ENCODE data around the gene PCDH15. TPM values are rescaled to one million over a fixed set of nuclear protein-coding genes. Genes with fewer than 3 reads are reported as not detected.

PCDH15 gene
- total RNA-seq, result not detected

- Histone ChIP-seq H3K9me3 (no peaks in the 10 kb centered on the region), H3K36me3 (no peaks in the 10 kb centered on the region), H3K27ac (no peak within 1 kb of the TSS), H3K4me1 (peaks cover 0 to 4% (median 0%) of the 10 kb centered on the region in 4 donors), H3K27me3 (no peaks in the 10 kb centered on the region), H3K4me3 (no peak within 1 kb of the TSS)
- TF ChIP-seq, protein P1, sequence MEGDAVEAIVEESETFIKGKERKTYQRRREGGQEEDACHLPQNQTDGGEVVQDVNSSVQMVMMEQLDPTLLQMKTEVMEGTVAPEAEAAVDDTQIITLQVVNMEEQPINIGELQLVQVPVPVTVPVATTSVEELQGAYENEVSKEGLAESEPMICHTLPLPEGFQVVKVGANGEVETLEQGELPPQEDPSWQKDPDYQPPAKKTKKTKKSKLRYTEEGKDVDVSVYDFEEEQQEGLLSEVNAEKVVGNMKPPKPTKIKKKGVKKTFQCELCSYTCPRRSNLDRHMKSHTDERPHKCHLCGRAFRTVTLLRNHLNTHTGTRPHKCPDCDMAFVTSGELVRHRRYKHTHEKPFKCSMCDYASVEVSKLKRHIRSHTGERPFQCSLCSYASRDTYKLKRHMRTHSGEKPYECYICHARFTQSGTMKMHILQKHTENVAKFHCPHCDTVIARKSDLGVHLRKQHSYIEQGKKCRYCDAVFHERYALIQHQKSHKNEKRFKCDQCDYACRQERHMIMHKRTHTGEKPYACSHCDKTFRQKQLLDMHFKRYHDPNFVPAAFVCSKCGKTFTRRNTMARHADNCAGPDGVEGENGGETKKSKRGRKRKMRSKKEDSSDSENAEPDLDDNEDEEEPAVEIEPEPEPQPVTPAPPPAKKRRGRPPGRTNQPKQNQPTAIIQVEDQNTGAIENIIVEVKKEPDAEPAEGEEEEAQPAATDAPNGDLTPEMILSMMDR (IDR thresholded peaks at IDR 0.05), result peak in 2 of 5 experiments; percentile 20 to 23
- TF ChIP-seq EP300 (IDR thresholded peaks at IDR 0.05), result no peak
- TF ChIP-seq POLR2A (IDR thresholded peaks at IDR 0.05), result no peak
- 20 to 25% methylated on average over 10 of the region's 10 CpGs for WGBS, 2 donors
- DNase-seq (ENCODE audit: low spot score in 2 of 2), result no peak
Measured at GRCh38 chr10:54800741-54801421, at the start of gene PCDH15. Gene PCDH15 (minus strand): TSS chr10:54801231. CDS start chr10:54664262, 136,969 bp downstream.

DNA sequence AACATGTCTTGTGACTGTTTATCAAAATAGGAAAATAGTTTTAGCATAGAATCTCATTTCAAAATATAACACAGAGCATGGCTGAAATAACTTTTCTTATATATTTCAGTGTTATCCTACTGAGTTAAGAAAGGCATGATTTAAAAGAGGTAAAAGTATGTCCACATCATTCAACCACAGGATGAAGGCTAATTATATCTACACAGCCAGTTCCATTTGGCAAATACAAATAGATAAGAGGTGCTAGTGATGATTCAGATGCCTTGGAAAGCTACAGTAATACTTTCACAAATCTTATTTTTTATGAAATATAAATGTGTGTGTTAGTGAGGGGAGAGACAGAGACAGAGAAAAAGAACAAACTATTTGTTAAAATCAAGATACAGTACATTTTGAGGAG is 42.9 kb upstream of the PCDH15 start:
- TF ChIP-seq, protein P1 (IDR thresholded peaks at IDR 0.05), result no peak
- TF ChIP-seq EP300 (IDR thresholded peaks at IDR 0.05), result no peak
- TF ChIP-seq POLR2A (IDR thresholded peaks at IDR 0.05), result no peak
- no peaks in the 10 kb centered on the region for H3K36me3 ChIP-seq
- H3K27me3 ChIP-seq, result no peaks in the 10 kb centered on the region
- no peak overlapping the region for H3K27ac ChIP-seq
- no peaks in the 10 kb centered on the region for H3K9me3 ChIP-seq
- no peak for DNase-seq (ENCODE audit: low spot score in 2 of 2)
- H3K4me3 ChIP-seq, result no peak overlapping the region
- no peaks in the 10 kb centered on the region for H3K4me1 ChIP-seq

GRCh38 chr10:54843085-54843646 is 42.1 kb upstream of the PCDH15 start:
- Histone ChIP-seq H3K4me1 (no peaks in the 10 kb centered on the region), H3K4me3 (no peak overlapping the region), H3K27me3 (no peaks in the 10 kb centered on the region), H3K9me3 (peaks cover 0 to 3% (median 0%) of the 10 kb centered on the region in 4 donors), H3K27ac (no peak overlapping the region), H3K36me3 (no peaks in the 10 kb centered on the region)
- 14 to 18% methylated on average over 5 of the region's 5 CpGs for WGBS, 2 donors
- DNase-seq (ENCODE audit: low spot score in 2 of 2), result no peak
- TF ChIP-seq EP300 (IDR thresholded peaks at IDR 0.05) (no peak), POLR2A (IDR thresholded peaks at IDR 0.05) (no peak)
- TF ChIP-seq, protein P1 (IDR thresholded peaks at IDR 0.05), result no peak

DNA sequence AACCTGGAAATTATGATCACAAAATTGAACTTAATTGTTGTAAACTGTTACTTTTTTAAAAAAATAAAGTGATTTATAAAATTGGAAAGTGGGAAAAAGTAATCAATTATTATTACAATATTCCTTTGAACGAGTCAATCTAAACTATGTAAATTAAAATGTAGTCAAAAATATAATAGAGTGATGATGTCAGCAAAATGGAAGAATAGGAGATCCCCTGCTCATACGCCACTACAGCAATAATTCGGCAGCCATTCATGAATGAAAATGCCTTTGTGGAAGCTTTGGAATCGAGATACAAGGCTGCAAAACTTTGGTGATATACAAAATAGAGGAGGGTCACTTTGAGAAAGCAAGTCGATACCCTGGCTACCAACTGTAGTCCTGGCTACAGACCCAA is 36.4 kb upstream of the PCDH15 start:
- H3K4me3 ChIP-seq, result no peak overlapping the region
- TF ChIP-seq, protein P1 (IDR thresholded peaks at IDR 0.05), result no peak
- TF ChIP-seq POLR2A (IDR thresholded peaks at IDR 0.05) (no peak), EP300 (IDR thresholded peaks at IDR 0.05) (no peak)
- 82 to 90% methylated on average over 5 of the region's 5 CpGs for WGBS, 2 donors
- no peak overlapping the region for H3K27ac ChIP-seq
- no peaks in the 10 kb centered on the region for H3K27me3 ChIP-seq
- DNase-seq (ENCODE audit: low spot score in 2 of 2), result no peak
- no peaks in the 10 kb centered on the region for H3K36me3 ChIP-seq
- peaks cover 0 to 3% (median 0%) of the 10 kb centered on the region in 4 donors for H3K9me3 ChIP-seq
- no peaks in the 10 kb centered on the region for H3K4me1 ChIP-seq

DNA sequence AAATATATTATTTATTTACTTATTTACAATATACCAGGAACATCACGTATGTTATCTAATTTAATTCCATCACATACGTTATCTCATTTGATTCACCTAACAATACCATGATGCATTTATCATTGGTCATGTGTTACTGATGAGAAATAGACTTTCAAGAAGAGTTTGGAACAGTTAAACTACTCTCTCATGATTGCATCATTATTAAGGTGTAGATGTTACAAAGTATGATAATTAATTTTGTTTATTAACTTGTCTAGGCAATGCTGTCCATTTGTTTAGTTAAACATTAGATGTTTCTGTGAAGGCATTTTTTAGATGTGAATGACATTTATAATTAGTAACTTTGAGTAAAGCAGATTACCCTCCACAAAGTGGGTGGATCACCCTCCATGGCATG is 32.0 kb upstream of the PCDH15 start:
- Histone ChIP-seq H3K27ac (no peak overlapping the region), H3K4me1 (no peaks in the 10 kb centered on the region), H3K27me3 (no peaks in the 10 kb centered on the region), H3K36me3 (no peaks in the 10 kb centered on the region), H3K9me3 (no peaks in the 10 kb centered on the region), H3K4me3 (no peak overlapping the region)
- 49 to 73% methylated on average over 2 of the region's 2 CpGs for WGBS, 2 donors
- TF ChIP-seq EP300 (IDR thresholded peaks at IDR 0.05), result no peak
- TF ChIP-seq, protein P1 (IDR thresholded peaks at IDR 0.05), result no peak
- TF ChIP-seq POLR2A (IDR thresholded peaks at IDR 0.05), result no peak
- no peak for DNase-seq (ENCODE audit: low spot score in 2 of 2)
